Subcutaneous adipose tissue (tissue), 4 donors: ENCODE results near the gene TUBGCP6. TPM values are rescaled to one million over a fixed set of nuclear protein-coding genes. Genes with fewer than 3 reads are reported as not detected.

Source experiments
- total RNA-seq, 4 donors: library from RNA; depleted of rRNA; stranded (reverse); fragments of >200 nt; gene quantifications; one replicate each; pipeline ENCODE4 v1.1.0, GENCODE V29; 2016
- TF ChIP-seq, protein P1 (sequence below): fragments of 450-650 bp; IDR thresholded peaks from one replicate; pipeline ENCODE4 v1.5.1; 2016; ENCODE audit warnings: low read depth, mild to moderate bottlenecking, control low read depth, antibody characterized with exemption, moderate library complexity

The TUBGCP6 gene
- total RNA-seq, 4 donors from 2014 or later, result 21.1 to 60.3 (median 25.6) TPM

DNA sequence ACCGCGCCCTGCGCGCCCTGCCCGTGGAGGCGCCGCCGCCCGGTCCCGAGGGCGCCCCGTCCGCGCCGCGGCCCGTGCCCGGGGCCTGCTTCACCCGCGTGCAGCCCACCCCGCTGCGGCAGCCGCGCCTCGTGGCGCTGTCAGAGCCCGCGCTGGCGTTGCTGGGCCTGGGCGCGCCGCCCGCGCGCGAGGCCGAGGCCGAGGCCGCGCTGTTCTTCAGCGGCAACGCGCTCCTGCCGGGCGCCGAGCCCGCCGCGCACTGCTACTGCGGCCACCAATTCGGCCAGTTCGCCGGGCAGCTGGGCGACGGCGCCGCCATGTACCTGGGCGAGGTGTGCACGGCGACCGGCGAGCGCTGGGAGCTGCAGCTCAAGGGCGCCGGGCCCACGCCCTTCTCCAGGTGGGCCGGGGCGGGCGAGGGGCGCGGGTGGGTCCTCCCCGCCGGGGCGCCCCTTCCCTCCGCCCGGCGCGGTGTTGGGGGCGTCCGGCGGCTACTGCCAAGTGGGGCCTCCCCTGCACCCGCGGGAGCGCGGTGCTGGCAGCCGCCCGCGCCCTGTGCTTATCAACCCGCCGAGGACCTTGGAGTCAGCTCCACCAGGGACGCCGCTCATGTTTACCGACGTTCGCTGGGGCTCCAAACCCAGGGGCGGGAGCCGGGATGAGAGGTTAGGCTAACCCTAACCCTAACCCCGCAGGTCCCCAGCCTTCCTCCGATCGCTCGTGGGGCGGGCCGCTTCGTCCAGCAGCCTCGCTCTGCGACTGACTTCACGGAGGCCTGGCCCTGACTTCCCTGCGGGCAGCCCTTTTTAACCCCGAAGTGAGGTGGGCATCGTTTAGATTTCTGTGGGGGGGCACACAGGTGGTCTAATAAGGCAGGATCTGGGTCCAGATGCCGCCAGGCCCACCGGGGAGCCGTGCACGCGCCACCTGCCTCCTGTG, 43.4 kb downstream of the TUBGCP6 start:
- TF ChIP-seq, protein P1, sequence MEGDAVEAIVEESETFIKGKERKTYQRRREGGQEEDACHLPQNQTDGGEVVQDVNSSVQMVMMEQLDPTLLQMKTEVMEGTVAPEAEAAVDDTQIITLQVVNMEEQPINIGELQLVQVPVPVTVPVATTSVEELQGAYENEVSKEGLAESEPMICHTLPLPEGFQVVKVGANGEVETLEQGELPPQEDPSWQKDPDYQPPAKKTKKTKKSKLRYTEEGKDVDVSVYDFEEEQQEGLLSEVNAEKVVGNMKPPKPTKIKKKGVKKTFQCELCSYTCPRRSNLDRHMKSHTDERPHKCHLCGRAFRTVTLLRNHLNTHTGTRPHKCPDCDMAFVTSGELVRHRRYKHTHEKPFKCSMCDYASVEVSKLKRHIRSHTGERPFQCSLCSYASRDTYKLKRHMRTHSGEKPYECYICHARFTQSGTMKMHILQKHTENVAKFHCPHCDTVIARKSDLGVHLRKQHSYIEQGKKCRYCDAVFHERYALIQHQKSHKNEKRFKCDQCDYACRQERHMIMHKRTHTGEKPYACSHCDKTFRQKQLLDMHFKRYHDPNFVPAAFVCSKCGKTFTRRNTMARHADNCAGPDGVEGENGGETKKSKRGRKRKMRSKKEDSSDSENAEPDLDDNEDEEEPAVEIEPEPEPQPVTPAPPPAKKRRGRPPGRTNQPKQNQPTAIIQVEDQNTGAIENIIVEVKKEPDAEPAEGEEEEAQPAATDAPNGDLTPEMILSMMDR, result no peak

DNA sequence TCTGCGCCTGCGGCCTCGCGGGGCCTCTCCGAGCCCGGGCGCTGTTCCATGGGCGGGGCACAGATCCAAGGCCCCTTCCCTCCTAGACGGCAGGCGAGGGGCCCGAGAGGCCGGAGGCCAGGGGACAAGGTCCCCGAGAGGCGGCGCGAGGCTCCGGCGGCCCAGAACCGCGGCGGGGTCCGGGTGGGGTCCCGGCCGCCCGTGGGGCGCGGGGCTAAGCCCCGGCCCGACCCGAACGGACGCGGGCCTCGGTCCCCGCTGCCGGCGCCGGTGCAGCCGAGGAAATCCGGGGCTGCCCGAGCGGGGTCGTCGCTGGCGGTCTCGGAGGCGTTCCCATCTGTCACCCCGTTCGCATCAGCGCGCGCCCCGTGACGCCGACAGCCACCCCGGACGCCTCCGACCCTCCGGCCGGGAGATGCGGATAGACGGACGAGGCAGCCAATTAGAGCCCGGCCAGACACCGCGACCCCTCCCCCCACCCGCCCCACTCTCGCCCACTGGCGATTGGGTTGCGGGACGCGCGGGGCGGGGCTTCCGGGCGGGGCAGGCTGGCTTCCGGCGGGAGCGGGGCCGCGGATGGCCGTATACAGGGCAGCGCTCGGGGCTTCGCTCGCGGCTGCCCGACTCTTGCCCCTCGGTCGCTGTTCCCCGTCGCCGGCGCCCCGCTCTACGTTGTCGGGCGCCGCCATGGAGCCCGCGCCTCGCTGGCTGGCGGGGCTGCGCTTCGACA, 44.2 kb downstream of the TUBGCP6 start, which contains the start of gene SELENOO:
Gene SELENOO (plus strand): TSS at position 551 of the 730 bp plus-strand sequence. CDS start 26 bp downstream, at position 577.
- TF ChIP-seq, protein P1, result no peak

- TF ChIP-seq, protein P1, result no peak
These were observed 44.9 kb downstream of the TUBGCP6 start for GRCh38 chr22:50199829-50200460.

- TF ChIP-seq, protein P1, result no peak
These were observed 45.5 kb downstream of the TUBGCP6 start for GRCh38 chr22:50199251-50199721.

- TF ChIP-seq, protein P1, result no peak
These were observed 46.2 kb downstream of the TUBGCP6 start for GRCh38 chr22:50198624-50199017.

DNA sequence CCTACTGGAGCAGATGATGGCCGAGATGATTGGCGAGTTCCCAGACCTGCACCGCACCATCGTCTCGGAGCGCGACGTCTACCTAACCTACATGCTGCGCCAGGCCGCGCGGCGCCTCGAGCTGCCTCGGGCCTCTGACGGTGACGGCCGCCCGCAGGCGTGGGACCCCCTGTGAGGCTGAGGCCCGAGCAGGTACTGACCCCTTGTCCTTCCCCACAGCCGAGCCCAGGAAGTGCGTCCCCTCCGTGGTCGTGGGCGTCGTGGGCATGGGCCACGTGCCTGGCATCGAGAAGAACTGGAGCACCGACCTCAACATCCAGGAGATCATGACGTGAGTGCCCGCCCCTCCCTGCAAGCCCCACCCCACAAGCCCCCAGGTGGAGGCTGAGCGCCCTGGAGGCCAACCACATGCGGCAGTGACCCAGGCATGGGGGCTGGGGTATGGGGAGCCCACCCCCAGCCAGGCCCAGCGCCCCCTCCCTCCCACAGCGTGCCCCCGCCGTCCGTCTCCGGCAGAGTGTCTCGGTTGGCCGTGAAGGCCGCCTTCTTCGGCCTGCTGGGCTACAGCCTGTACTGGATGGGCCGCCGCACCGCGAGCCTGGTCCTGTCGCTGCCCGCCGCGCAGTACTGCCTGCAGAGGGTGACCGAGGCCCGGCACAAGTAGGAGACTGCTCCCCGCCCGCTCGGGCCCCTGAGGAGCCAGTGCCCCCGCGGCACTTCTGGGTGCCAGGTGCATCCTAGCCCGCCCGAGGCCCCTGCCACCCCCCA, 46.8 kb downstream of the TUBGCP6 start:
- TF ChIP-seq, protein P1, result no peak
